HL-60 (cell line): ENCODE results near the gene CASKIN2.

Source experiments
- DNase-seq, 2 experiments: peaks; one replicate each; pipeline ENCODE4 v3.0.0-alpha.2; 2010 to 2020; ENCODE audit warnings: low read depth in 1 of 2, low spot score in 1 of 2
- H3K27ac ChIP-seq: fragments of 250-450 bp; sonication (Bioruptor Pico); replicated peaks from 2 replicates; pipeline ENCODE4 v1.5.1; 2020; ENCODE audit warnings: mild to moderate bottlenecking, moderate library complexity
- H3K27me3 ChIP-seq: fragments of 250-450 bp; sonication (Bioruptor Pico); 2 replicates; pipeline ENCODE4 v1.5.1; 2021; ENCODE audit warnings: mild to moderate bottlenecking, moderate library complexity; ENCODE audit not compliant: insufficient read depth, poor library complexity, severe bottlenecking
- H3K4me3 ChIP-seq: replicated peaks from 2 replicates; pipeline ENCODE4 v1.5.1; 2011; ENCODE audit warnings: mild to moderate bottlenecking, control low read depth, low read length; ENCODE audit not compliant: insufficient read depth
- CTCF ChIP-seq: IDR thresholded peaks from one replicate; pipeline ENCODE4 v1.5.1; 2011; ENCODE audit warnings: low read length, control low read depth, inconsistent platforms; ENCODE audit not compliant: insufficient read depth
- GABPA ChIP-seq: IDR thresholded peaks from 2 replicates; pipeline ENCODE4 v1.6.1; 2012; ENCODE audit warnings: low read depth
- POLR2AphosphoS5 ChIP-seq: IDR thresholded peaks from 2 replicates; pipeline ENCODE4 v1.6.1; 2012; ENCODE audit warnings: low read depth
- REST ChIP-seq: IDR thresholded peaks from 2 replicates; pipeline ENCODE4 v1.6.1; 2012; ENCODE audit warnings: low read depth; ENCODE audit not compliant: insufficient replicate concordance
- SPI1 ChIP-seq: IDR thresholded peaks from 2 replicates; pipeline ENCODE4 v1.6.1; 2012; ENCODE audit warnings: low read depth, mild to moderate bottlenecking, borderline replicate concordance

Gene CASKIN2

DNA sequence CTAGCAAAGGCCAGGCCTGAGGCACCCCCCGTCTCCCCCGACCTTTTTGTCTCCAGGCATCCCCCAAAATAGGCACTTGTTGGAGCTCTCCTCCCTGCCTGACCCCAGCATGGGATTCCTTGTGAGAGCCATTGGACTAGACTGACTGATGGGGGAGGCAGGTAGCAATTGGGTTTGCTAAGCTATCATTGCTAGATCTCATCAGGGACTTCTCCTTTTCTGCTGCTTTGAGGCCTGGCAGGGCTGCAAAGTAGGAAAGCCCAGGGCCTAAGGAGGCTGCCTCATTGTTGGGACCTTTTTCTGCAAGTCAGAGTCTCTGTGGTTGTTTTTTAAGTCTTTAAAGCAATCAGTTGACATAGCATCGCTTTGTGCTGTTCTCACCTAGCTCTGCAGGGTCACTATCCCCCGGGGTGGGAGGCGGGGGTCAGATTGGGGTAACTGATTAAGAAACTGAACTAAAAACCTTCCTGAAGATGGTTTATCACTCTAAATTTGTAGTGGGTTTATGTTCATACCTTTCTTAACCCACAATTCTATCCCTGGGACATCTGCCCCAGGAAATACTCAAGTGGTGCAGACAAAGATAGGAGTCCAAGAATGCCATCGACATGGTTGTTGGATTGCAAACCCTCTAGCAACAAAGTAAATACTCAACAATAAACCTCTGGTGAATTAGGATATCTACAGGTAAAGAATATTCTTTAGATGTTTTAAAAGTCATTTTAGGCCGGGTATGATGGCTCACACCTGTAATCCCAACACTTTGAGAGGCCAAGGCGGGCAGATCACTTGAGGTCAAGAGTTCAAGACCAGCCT is 38.2 kb upstream of the CASKIN2 start:
- peak in 1 of 2 experiments; percentile 50 for DNase-seq
- Histone ChIP-seq H3K4me3 (no peak overlapping the region), H3K27me3 (no peaks in the 10 kb centered on the region), H3K27ac (no peak overlapping the region)
- TF ChIP-seq REST, result no peak
- TF ChIP-seq SPI1, result peak; percentile 84; the same call in 1 of the 2 replicates

DNA sequence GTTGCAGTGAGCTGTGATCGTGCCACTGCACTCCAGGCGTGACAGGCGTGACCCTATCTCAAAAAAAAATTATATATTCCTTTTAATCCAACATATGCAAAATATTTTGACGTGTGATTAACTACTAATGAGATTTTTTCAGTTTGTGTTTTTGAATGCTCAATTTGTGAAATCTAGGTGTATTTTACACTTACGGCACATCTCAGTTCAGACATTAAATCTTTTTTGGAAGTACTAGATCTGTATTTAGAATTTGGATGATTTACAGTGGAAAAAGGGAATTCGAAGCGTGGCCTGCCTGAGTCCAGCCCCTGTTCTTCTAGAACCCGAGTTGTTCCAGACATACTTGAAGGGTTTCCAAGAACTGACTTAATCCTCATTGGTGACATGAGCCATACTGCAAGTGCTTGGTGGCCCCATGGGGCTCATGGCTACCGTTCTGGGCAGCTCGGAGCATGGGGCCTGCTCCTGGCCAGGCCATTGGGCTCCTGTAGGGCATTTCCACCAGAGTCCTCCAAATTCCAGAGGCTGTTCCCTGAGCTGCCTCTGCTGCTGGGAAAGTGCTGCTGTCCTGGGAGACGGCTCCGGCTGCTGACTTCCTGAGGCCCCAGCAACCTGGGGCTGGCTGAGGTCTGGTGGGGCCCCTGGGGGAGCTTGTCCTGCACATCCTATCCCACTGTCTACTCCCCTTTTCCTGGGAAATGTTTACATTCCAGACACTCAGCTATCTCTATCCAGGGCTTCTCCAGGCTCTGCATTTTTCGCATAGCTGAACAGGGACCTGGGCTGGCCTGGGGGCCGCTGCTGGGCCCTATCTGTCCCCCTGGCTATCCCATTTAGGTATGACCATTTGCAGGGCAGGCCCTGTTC is 37.3 kb upstream of the CASKIN2 start:
- DNase-seq, result no peak
- TF ChIP-seq CTCF (no peak), SPI1 (no peak), POLR2AphosphoS5 (no peak), GABPA (no peak), REST (no peak)
- H3K27ac ChIP-seq, result no peak overlapping the region
- H3K27me3 ChIP-seq, result no peaks in the 10 kb centered on the region
- no peak overlapping the region for H3K4me3 ChIP-seq

DNA sequence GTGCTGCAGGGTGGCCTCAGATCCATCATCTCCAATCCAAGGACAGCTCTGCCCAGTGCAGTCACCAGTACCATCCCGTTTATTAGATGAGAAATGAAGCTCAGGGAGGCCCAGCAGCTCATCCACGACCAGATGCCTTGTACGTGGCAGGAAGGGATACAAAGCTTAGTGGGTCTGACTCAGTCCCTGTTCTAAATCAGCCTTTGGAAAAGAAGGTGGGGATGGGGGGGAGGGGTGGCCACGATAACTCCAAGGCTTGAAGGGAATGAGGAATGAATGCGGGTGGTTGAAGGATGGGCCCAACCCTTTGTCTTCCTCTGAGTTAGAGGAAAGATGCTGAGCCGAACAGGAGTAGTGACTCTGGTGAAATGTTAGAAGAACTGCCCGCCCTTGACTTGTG is 35.9 kb upstream of the CASKIN2 start:
- no peak overlapping the region for H3K27ac ChIP-seq
- DNase-seq, result no peak
- no peak overlapping the region for H3K4me3 ChIP-seq
- TF ChIP-seq SPI1 (no peak), POLR2AphosphoS5 (no peak), REST (no peak), CTCF (no peak), GABPA (no peak)
- no peaks in the 10 kb centered on the region for H3K27me3 ChIP-seq
